ENCODE data around the gene MPV17. TPM values are rescaled to one million over a fixed set of nuclear protein-coding genes. Genes with fewer than 3 reads are reported as not detected.

Gene MPV17
- total and polyA plus RNA-seq, 9 donors, result 39.0 to 58.3 (median 46.4) TPM

DNA sequence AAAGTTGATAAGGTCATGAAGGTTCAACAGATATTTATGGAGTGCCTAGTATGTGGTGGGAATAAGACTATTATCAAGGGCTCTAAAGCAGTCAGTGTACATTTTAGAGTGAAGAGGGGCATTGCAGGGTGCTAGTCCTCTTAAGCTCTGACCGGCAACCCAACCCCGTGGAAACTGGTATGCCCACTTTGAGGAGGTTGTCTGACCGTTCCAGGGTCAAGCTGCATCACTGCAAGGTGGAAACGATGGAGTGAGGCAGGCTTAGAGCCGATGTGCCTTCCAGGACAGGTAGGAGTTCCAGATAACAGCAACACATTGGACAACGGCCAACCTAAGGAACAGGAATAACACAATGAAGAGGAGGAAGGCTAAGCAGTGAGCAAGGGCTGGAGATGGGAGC is 13.2 kb downstream of the MPV17 start:
- no peak for DNase-seq
- Histone ChIP-seq H3K4me1 (ENCODE audit: control insufficient read depth, insufficient read depth, low read length) (no peaks in the 10 kb centered on the region), H3K27me3 (ENCODE audit: control insufficient read depth, insufficient read depth, low read length) (peaks cover 41% of the 10 kb centered on the region), H3K36me3 (ENCODE audit: control insufficient read depth, insufficient read depth, low read length) (peaks cover 25% of the 10 kb centered on the region), H3K9me3 (replicated peaks; ENCODE audit: control insufficient read depth, low read depth, low read length) (no peaks in the 10 kb centered on the region), H3K27ac (ENCODE audit: low read length) (no peak overlapping the region), H3K4me3 (ENCODE audit: low read length) (no peak overlapping the region)
- WGBS (ENCODE audit: insufficient coverage), result 97% methylated on average over 6 of the region's 6 CpGs

DNA sequence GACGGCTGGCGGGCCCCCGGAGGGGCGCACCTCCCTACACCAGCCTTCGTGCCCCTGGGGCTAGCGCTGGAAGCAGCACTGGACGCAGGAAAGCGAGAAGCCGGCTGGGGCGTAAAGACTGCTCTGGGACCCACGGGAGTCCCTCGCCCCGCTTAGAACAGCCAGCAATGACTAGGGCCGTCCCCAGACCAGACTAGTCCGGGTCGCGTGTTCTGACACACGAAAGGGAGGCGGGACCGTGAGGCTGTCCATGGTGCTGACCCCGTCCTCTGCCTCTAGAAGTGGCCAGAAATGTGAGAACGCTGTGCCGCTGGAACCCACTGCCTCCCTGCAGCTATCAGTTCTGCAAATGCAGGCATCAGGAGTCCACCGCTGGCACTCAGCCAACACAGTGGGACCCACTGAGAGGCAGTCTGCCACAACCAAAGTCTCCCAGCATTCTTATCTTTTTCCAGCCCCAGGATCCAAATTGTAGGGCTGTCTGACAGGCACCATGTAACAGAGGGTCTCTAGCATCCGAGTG is 14.5 kb downstream of the MPV17 start, which contains the start of gene UCN:
TSS of gene UCN (minus strand) at position 87 of the 523 bp plus-strand sequence. CDS start 550 bp downstream, outside the sequence.
- H3K4me3 ChIP-seq (ENCODE audit: low read length), result no peak within 1 kb of the TSS
- DNase-seq, result peak; percentile 69
- 14% methylated on average over 25 of the region's 25 CpGs for WGBS (ENCODE audit: insufficient coverage)
- no peaks in the 10 kb centered on the region for H3K4me1 ChIP-seq (ENCODE audit: control insufficient read depth, insufficient read depth, low read length)
- H3K9me3 ChIP-seq (replicated peaks; ENCODE audit: control insufficient read depth, low read depth, low read length), result no peaks in the 10 kb centered on the region
- no peak within 1 kb of the TSS for H3K27ac ChIP-seq (ENCODE audit: low read length)
- H3K36me3 ChIP-seq (ENCODE audit: control insufficient read depth, insufficient read depth, low read length), result peaks cover 25% of the 10 kb centered on the region
- peaks cover 43% of the 10 kb centered on the region for H3K27me3 ChIP-seq (ENCODE audit: control insufficient read depth, insufficient read depth, low read length)

DNA sequence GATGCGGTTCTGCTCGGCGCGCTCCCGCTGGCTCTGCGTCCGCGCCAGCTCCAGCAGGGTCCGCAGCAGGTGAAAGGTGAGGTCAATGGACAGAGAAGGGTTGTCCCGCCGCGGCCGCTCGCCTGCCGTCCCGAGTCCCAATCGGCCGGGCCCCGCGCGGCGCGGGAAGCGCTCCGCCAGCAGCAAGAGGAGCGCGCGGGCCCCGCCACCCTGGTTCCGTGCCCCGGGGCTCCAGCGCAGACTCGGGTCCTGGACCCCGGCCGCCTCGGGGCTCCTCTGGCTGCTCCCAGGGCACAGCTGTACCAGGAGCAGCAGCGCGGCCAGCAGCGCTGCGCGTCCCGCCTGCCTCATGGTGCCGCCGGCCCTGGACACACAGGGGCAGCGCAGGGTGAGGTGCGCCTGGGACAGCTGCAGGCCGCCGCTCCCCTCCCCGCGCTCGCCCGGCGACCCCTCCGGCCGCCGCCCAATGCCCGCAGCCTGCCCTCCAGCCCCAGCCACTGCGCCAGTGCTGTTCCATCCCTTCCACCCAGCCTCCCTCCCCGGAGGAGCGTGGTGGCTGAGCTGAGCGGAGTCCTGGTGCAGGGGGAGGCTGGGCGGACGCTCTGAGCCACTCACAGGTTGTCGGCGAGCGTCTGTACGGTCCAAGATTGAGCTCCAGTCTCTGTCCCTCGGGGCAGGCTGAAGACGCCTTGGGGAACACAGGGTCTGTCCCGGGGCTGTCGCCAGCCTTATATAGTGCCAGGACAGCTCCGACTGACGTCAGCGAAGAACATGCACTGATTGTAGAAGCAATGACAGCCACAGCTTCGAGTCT is 15.1 kb downstream of the MPV17 start:
- no peak overlapping the region for H3K27ac ChIP-seq (ENCODE audit: low read length)
- 3% methylated on average over 66 of the region's 75 CpGs for WGBS (ENCODE audit: insufficient coverage)

DNA sequence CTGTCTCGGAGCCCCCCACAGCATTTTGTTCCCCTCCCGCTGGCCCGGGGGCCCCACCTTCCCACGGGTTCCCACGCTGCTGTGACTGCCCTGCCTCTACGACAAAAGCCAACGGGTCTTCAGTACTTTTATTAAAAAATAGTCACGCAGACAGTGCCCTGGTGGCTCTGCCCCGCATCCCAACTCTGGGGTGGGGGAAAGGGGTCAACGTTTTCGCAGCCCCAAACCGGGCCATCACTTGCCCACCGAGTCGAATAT is 15.7 kb downstream of the MPV17 start:
- Histone ChIP-seq H3K4me1 (ENCODE audit: control insufficient read depth, insufficient read depth, low read length) (no peaks in the 10 kb centered on the region), H3K36me3 (ENCODE audit: control insufficient read depth, insufficient read depth, low read length) (peaks cover 25% of the 10 kb centered on the region), H3K27ac (ENCODE audit: low read length) (no peak overlapping the region), H3K9me3 (replicated peaks; ENCODE audit: control insufficient read depth, low read depth, low read length) (no peaks in the 10 kb centered on the region), H3K27me3 (ENCODE audit: control insufficient read depth, insufficient read depth, low read length) (peaks cover 43% of the 10 kb centered on the region), H3K4me3 (ENCODE audit: low read length) (no peak overlapping the region)
- 7% methylated on average over 12 of the region's 14 CpGs for WGBS (ENCODE audit: insufficient coverage)
- no peak for DNase-seq

More for the DNA sequence above, 15.1 kb downstream of the MPV17 start:
- peaks cover 43% of the 10 kb centered on the region for H3K27me3 ChIP-seq (ENCODE audit: control insufficient read depth, insufficient read depth, low read length)
- no peaks in the 10 kb centered on the region for H3K4me1 ChIP-seq (ENCODE audit: control insufficient read depth, insufficient read depth, low read length)
- H3K36me3 ChIP-seq (ENCODE audit: control insufficient read depth, insufficient read depth, low read length), result peaks cover 25% of the 10 kb centered on the region
- H3K4me3 ChIP-seq (ENCODE audit: low read length), result no peak overlapping the region
- no peak for DNase-seq
- H3K9me3 ChIP-seq (replicated peaks; ENCODE audit: control insufficient read depth, low read depth, low read length), result no peaks in the 10 kb centered on the region

DNA sequence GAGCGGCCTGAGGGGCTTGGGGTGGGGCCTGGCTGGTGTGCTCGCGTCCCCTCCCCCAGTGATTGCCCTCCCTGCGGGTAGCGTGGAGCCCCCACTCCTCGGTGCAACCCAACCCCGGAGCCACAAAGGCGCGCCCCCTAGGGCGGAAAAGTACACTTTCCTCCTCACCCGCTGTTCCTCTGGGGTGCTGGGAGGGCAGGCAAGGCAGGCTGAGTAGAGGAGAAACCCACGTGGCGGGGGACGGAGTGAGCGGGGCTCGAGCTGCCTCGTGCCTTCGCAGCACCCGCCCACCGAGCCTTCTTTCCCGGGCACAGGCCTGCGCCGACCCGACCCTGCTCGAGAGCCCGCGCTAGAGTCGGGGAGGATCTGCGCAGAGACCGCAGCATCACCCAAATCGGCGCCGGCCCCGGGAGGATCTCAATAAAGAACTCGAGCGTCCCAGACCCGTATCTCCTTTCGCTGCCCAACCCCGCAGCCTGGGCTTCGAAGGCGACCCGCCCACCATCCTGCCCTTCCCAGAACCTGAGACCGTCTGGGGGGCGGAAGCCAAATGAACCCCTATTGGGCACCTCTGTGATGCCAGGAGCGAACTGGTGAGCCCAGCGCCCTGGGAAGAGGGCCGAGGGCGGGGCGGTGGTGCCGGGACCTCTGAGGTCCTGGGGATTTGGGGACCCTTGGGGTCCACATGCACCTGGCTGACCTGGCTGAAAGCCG is 16.2 kb downstream of the MPV17 start:
- H3K4me1 ChIP-seq (ENCODE audit: control insufficient read depth, insufficient read depth, low read length), result no peaks in the 10 kb centered on the region
- DNase-seq, result no peak
- no peaks in the 10 kb centered on the region for H3K9me3 ChIP-seq (replicated peaks; ENCODE audit: control insufficient read depth, low read depth, low read length)
- no peak overlapping the region for H3K4me3 ChIP-seq (ENCODE audit: low read length)
- 4% methylated on average over 47 of the region's 51 CpGs for WGBS (ENCODE audit: insufficient coverage)
- no peak overlapping the region for H3K27ac ChIP-seq (ENCODE audit: low read length)
- H3K36me3 ChIP-seq (ENCODE audit: control insufficient read depth, insufficient read depth, low read length), result peaks cover 22% of the 10 kb centered on the region
- H3K27me3 ChIP-seq (ENCODE audit: control insufficient read depth, insufficient read depth, low read length), result peaks cover 43% of the 10 kb centered on the region

DNA sequence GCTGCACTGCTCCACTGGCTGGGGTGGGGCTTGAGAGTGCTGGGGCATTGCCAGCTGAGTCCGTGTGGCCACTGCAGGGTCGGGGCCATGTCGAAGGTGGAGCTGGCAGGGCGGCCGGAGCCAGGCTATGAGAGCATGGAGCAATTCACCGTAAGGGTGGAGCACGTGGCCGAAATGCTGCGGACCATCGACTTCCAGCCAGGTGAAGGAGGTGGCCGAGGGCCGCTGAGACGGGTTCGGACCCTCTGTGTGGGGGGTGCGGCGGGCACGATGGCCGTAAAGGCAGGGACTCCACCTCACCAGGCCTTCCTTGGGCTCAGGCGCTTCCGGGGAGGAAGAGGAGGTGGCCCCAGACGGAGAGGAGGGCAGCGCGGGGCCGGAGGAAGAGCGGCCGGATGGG is 16.8 kb downstream of the MPV17 start:
- Histone ChIP-seq H3K9me3 (replicated peaks; ENCODE audit: control insufficient read depth, low read depth, low read length) (no peaks in the 10 kb centered on the region), H3K27ac (ENCODE audit: low read length) (no peak overlapping the region), H3K27me3 (ENCODE audit: control insufficient read depth, insufficient read depth, low read length) (peaks cover 43% of the 10 kb centered on the region), H3K4me1 (ENCODE audit: control insufficient read depth, insufficient read depth, low read length) (no peaks in the 10 kb centered on the region), H3K36me3 (ENCODE audit: control insufficient read depth, insufficient read depth, low read length) (peaks cover 19% of the 10 kb centered on the region), H3K4me3 (ENCODE audit: low read length) (no peak overlapping the region)
- no peak for DNase-seq
- 43% methylated on average over 19 of the region's 26 CpGs for WGBS (ENCODE audit: insufficient coverage)

DNA sequence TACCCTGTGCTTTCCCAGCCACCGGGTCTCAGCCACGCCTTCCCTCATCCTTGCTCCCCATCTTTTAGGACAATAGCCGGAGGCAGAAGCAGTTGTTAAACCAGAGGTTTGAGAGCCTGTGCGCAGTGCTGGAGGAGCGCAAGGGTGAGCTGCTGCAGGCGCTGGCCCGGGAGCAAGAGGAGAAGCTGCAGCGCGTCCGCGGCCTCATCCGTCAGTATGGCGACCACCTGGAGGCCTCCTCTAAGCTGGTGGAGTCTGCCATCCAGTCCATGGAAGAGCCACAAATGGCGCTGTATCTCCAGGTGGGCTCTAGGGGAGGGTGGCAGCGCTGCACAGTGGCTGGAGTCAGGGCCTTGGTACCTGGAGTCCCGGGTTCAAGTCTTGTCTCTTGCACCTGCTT is 17.4 kb downstream of the MPV17 start:
- no peaks in the 10 kb centered on the region for H3K9me3 ChIP-seq (replicated peaks; ENCODE audit: control insufficient read depth, low read depth, low read length)
- peaks cover 18% of the 10 kb centered on the region for H3K36me3 ChIP-seq (ENCODE audit: control insufficient read depth, insufficient read depth, low read length)
- H3K27me3 ChIP-seq (ENCODE audit: control insufficient read depth, insufficient read depth, low read length), result peaks cover 43% of the 10 kb centered on the region
- H3K4me1 ChIP-seq (ENCODE audit: control insufficient read depth, insufficient read depth, low read length), result no peaks in the 10 kb centered on the region
- no peak overlapping the region for H3K4me3 ChIP-seq (ENCODE audit: low read length)
- WGBS (ENCODE audit: insufficient coverage), result 86% methylated on average over 14 of the region's 16 CpGs
- DNase-seq, result no peak
- H3K27ac ChIP-seq (ENCODE audit: low read length), result no peak overlapping the region

DNA sequence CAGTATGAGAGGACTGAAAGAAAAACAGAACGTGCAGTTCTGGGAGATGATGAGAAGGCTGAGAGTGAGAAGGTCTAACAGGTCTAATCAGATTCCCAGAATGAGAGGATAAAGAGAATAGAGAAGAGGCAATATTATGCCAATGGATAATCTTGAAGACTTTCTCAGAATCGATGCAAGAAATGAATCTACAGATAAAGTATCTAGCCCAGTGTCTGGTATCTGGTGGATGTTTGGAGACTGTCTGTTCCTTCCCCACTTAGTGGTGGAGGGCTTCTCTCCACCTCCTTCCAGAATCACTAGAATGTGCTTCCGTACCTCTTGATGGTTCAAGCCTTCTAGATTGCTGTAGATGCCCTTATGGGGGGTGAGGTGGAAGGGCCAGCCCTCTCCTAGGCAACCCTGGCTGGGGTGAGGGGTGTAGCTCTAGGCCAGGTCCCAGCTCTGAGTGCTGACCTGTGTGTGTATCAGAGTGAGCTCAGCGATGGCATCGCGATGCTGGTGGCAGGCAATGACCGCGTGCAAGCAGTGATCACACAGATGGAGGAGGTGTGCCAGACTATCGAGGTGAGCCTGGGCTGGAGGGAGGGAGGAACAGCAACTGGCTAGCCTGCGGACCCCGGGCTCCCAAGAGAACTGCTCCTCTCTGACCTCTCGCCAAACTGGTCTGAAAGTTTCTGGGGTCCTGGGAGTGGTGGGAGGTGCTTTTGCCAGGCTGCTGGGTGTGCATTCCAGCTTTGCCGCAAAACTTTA is 18.2 kb downstream of the MPV17 start:
- WGBS (ENCODE audit: insufficient coverage), result 87% methylated on average over 10 of the region's 13 CpGs
- Histone ChIP-seq H3K36me3 (ENCODE audit: control insufficient read depth, insufficient read depth, low read length) (peaks cover 15% of the 10 kb centered on the region), H3K9me3 (replicated peaks; ENCODE audit: control insufficient read depth, low read depth, low read length) (no peaks in the 10 kb centered on the region), H3K27me3 (ENCODE audit: control insufficient read depth, insufficient read depth, low read length) (peaks cover 43% of the 10 kb centered on the region), H3K4me3 (ENCODE audit: low read length) (no peak overlapping the region), H3K4me1 (ENCODE audit: control insufficient read depth, insufficient read depth, low read length) (no peaks in the 10 kb centered on the region), H3K27ac (ENCODE audit: low read length) (no peak overlapping the region)
- DNase-seq, result no peak

DNA sequence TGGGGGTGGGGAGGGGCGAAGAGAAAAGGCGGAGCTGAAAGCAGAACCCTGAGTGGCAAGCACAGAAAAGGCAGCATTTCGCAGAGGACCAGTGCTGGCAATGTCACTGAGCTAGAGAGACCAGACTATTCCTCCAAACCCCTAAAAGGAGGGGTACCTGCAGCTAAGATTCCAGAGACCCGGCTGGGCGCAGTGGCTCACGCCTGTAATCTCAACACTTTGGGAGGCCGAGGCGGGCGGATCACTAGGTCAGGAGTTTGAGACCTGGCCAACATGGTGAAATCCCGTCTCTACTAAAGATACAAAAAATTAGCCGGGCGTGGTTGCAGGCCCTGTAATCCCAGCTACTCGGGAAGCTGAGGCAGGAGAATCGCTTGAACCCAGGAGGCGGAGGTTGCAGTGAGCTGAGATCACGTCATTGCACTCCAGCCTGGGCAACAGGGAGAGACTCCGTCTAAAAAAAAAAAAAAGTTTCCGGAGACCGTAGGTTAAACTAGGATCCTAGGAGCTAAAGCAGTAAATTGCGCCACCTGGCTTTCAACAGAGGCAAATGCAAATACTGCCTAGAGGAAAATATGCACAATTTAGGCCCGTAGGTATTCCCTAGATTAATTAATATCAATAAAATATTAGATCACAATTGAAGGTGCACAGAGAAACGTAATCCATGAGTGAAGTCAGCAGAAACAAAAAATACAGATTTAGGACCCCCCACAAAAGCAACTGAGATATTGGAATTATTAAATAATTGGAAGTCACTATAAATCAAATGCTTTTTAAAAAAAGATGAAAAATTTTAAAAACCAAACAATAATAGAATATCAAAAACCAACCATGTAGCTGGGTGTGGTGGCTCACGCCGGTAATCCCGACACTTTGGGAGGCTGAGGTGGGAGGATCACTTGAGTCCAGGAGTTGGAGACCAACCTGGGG is 19.5 kb downstream of the MPV17 start:
- DNase-seq, result peak; percentile 67
- no peaks in the 10 kb centered on the region for H3K4me1 ChIP-seq (ENCODE audit: control insufficient read depth, insufficient read depth, low read length)

More for the DNA sequence above, 19.5 kb downstream of the MPV17 start:
- Histone ChIP-seq H3K36me3 (ENCODE audit: control insufficient read depth, insufficient read depth, low read length) (peaks cover 10% of the 10 kb centered on the region), H3K27me3 (ENCODE audit: control insufficient read depth, insufficient read depth, low read length) (peaks cover 37% of the 10 kb centered on the region), H3K4me3 (ENCODE audit: low read length) (no peak overlapping the region), H3K27ac (ENCODE audit: low read length) (no peak overlapping the region), H3K9me3 (replicated peaks; ENCODE audit: control insufficient read depth, low read depth, low read length) (no peaks in the 10 kb centered on the region)
- 30% methylated on average over 12 of the region's 25 CpGs for WGBS (ENCODE audit: insufficient coverage)
